ENCODE data around the gene LYSMD3.

LYSMD3 gene

DNA sequence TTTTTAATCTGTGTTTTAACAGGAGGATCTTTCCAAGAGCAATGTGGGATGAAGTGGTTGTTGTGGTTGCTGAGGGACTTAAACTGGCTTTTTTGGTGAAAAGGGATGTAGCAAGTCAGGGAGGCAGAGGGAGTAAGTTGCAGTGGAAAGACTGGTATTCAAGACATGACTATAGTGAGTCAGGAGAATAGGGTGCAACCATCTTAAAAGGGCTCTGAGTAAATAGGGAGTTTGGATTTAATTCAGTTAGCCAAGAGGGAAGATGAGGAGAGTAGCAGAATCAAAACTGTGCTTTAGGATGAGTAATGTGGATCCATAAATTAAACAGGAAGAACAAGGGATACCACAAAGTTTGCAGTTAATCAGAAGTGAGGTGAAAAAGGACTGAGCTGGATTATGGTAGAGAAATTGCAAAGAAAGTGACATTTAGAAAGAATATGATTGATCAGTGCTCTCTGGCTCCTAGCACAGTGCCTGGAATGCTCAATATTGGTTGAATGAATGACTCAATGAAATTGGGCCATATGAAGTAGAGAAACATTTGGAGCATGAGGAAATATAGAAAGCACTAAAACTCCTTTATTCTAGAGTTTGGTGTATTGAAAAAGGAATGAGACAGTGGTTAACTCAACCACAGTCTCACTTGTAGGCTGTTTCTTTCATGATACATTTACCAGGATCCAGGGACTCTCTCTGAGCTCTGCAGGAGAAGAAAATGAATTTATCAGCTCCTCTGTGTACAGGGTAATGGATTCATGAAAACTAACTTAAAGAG lies 49.6 kb downstream of the LYSMD3 start:
- DNase-seq (ENCODE audit: low spot score): no peak

DNA sequence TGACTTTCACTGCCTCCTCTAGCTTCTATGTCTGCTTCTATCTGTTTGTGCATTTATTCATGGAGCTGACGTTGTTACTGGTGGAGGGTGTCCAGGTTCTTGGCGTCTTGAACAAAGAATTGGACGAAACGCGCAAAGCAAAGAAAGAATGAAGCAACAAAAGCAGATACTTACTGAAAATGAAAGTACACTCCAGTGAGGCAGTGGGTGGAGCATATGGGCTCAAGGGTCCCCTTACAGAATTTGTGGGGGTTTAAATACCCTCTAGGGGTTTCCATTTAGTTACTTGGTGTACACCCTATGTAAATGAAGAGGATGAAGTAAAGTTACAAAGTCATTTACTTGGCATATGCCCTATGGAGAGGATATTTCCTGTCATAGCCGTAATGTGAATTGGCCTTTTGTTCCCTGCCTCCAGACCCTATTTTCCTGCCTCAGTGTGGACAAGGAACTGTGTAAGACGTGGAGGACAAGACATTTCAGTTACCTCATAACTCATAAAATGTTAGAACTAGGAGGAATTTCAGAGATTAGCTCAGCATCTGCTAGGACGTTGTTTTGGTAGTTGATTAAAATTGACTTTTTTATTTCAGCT lies 51.7 kb downstream of the LYSMD3 start:
- DNase-seq (ENCODE audit: low spot score): no peak

DNA sequence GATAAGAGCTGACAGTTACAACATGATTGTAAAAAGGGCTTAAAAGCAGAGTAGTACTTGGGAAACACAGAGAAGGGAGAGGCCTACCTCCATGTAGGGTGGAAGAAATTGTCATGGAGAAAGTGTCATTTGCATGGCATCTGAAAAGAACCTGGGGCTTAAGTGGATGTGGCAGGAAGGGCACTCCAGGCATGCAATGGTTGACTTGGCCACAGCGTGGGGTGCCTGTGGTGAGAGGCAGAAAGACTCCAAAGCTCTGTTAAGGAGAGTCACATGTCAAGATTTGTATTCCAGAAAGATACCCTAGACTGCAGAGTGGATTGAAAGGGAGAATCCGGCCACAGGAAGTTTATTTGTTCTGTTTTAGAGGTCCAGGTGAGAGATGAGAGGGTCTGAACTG lies 52.3 kb downstream of the LYSMD3 start:
- DNase-seq (ENCODE audit: low spot score): no peak

DNA sequence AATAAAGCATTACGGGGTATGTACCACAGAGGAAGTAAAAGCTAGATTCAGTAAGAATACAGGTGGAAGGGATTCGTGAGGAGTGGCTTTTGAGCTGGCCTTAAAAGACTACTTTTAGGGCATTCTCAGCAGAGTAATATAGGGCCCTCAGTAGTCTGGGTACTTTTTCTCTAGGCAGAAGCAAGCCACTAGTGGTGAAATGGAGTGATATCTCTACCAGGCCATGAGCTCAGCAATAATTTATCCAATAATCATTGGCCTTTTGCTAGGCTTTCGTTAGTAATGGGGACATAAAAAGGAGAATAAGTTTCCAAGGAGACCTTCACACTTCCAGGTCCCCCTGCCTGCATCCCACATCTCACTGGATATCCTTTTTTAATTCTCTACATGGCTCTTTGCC lies 53.0 kb downstream of the LYSMD3 start:
- DNase-seq (ENCODE audit: low spot score): no peak

DNA sequence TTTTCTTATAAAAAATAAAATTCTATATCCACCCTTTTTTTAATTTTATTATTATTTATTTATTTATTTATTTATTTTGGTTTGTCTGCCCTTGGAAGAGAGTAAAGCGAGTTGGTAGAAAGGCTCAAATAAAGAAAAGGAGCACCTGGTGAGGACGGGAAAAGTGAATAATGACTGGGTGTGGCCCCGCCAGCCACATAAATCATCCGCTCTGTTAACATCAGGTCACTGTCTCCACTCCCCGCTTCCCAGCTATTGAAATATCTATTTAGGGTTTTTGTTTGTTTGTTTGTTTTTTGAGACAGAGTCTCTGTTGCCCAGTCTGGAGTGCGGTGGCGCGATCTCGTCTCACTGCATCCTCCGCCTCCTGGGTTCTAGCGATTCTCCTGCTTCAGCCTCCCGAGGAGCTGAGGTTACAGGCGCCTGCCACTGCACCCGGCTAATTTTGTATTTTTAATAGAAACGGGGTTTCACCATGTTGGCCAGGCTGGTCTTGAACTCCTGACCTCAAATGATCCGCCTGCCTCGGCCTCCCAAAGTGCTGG lies 53.9 kb downstream of the LYSMD3 start:
- no peak for DNase-seq (ENCODE audit: low spot score)

DNA sequence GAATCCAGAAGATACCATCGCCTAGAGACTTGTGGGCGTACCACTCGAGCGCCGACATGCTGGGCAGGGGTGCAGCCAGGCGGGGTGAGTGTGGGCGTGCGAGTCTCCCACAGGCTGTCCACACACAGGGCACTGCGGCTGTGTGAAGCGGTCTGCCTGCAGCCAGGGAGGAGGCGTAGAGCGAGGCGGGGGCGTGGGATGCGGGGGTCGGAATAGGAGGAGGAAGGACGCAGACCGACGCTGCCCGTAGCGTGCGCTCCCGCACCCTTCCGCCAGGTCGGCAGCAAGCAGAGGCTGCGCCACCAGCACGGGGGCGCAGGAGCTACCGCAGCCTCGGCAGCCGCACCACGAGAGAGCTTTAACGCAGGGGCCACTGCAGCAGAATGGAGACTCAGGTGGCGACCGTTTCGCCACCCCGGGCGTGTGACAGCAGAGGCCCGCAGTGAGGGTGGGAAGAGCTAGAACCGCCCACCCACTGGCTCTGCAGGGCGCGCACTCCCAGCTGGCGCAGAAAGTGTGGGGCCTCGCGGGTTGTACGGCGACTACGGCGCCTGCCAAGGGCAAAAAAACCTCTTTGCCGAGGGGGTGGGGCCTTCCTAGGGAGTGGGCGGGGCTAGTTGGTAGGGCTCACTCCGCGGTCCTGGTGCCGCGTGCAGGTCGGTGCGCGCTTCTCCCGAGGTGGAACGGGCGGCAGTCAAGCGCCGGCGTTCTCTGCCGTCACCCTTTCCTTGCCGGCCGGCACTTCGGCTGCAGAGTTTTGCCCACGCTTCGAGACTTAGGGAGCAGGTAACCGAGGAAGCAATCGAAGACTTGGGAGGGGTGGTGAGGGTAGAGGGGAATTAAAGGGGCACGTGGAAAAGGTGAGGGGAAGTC lies 54.9 kb downstream of the LYSMD3 start, which contains the start of the genes MBLAC2 and POLR3G:
Gene MBLAC2, minus strand, starts transcription at position 537 of the 873 bp plus-strand sequence. Its CDS starts 479 bp downstream, at position 58.
Gene POLR3G, plus strand, starts transcription at position 630 of the 873 bp plus-strand sequence. CDS start 10,704 bp downstream, outside the sequence.
- peak; percentile 86 for DNase-seq (ENCODE audit: low spot score)

DNA sequence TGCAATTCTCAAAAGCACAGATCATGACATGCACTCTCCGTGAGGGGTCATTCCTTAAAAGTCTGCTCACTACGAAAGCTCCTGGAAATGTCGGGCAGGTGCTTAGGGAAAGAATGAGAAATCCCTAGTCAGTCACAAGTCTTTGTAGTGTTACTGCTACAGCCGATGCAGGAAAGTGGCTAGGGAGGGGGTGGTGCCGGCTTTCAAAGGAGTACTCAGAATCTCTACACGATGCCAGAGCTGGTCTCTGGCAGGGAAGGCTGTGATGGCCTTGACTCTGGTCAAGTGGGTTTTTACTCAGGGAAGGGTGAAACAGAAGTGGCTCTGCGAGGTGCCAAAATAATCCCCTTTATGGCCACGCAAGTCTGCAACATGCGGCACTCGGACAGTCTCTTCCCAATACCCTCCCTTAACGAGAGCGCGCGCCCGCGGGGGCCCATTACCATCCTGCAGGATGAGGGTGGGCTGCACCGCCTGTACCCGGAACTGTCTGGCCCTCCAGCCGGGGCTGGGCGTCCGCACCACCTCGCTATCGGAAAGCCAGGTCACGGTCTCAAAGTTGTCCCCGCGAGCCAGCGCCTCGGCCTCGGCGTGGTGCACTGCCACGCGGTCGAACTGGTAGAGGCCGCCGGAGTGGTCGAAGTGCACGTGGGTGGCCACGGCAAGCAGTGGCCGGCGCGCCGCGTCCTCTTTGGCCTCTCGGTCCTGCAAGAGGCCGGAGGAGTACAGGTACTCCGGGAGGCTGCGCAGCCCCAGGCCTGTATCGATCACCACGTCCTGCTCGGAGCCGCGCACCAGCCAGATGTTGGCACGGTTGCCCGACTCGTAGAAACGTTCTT lies 55.8 kb downstream of the LYSMD3 start:
- DNase-seq (ENCODE audit: low spot score): peak; percentile 32

DNA sequence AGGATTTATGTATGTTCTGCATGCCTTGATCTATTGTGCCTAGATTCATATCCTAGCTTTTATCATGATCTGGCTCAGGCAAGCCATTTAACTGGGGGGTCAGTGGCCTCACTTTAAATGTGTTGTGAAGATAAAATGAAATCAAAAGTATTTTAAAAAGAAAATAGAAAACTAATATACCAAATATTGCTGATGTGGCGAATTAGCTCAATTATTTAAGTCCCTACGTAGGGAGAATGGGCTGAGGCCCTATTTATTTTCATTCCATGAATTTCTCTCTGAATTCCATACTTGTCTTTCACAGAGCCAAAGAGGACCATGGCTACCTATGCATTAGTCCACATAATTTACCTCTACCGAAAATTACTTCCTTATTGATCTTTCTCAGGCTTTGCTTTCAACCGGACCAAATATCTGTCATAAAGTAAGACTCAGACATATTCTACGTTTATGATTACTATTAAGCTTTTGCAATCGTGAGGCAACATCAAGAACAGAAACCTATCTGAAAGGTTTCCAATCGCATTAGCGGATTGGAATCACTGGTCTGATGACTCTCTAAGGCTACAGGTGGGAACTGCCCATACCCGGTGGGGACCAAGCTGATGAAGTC lies 56.5 kb downstream of the LYSMD3 start:
- DNase-seq (ENCODE audit: low spot score): no peak
